DOHH2 (cell line): ENCODE data around the gene RTL5.

Source experiments
- CTCF ChIP-seq: fragments of 200-600 bp; sonication (generic); IDR thresholded peaks from one replicate; pipeline ENCODE4 v1.5.1; 2014; ENCODE audit warnings: antibody characterized with exemption, mild to moderate bottlenecking, low read depth, low read length; ENCODE audit not compliant: poor library complexity, severe bottlenecking
- EZH2phosphoT487 ChIP-seq: fragments of 200-600 bp; sonication (generic); IDR thresholded peaks from 2 replicates; pipeline ENCODE4 v1.6.1; 2017; ENCODE audit warnings: borderline replicate concordance, mild to moderate bottlenecking, antibody characterized with exemption, low read length, moderate library complexity, mixed read lengths

GRCh38 chrX:72176981-72177380 lies 45.3 kb upstream of the RTL5 start:
- no peak for TF ChIP-seq CTCF
- TF ChIP-seq EZH2phosphoT487, result no peak
